ENCODE measurements around the gene HGF.

Gene HGF

GRCh38 chr7:81690251-81690650 lies 79.6 kb downstream of the HGF start:
- no peak for DNase-seq
- Mint-ChIP-seq H3K9me3 (peaks cover 5% of the 10 kb centered on the region), H3K4me3 (no peak overlapping the region), H3K36me3 (ENCODE audit: low read depth) (no peaks in the 10 kb centered on the region), H3K4me1 (no peaks in the 10 kb centered on the region), H3K27ac (no peak overlapping the region), H3K27me3 (no peaks in the 10 kb centered on the region)
- no peak for ATAC-seq

GRCh38 chr7:81688622-81689411 lies 81.0 kb downstream of the HGF start:
- Mint-ChIP-seq H3K4me3 (no peak overlapping the region), H3K36me3 (ENCODE audit: low read depth) (no peaks in the 10 kb centered on the region), H3K27me3 (no peaks in the 10 kb centered on the region), H3K4me1 (no peaks in the 10 kb centered on the region), H3K9me3 (peaks cover 7% of the 10 kb centered on the region), H3K27ac (no peak overlapping the region)
- DNase-seq (no peak), ATAC-seq (no peak)

- DNase-seq: no peak
- Mint-ChIP-seq H3K9me3 (peaks cover 3% of the 10 kb centered on the region), H3K36me3 (ENCODE audit: low read depth) (no peaks in the 10 kb centered on the region), H3K4me3 (no peak overlapping the region), H3K27me3 (no peaks in the 10 kb centered on the region), H3K27ac (no peak overlapping the region), H3K4me1 (no peaks in the 10 kb centered on the region)
- ATAC-seq: no peak
Measured at GRCh38 chr7:81687062-81687461, 82.8 kb downstream of the HGF start.

- Mint-ChIP-seq H3K27me3 (no peaks in the 10 kb centered on the region), H3K4me3 (no peak overlapping the region), H3K9me3 (peaks cover 3% of the 10 kb centered on the region), H3K27ac (no peak overlapping the region), H3K36me3 (ENCODE audit: low read depth) (no peaks in the 10 kb centered on the region), H3K4me1 (no peaks in the 10 kb centered on the region)
- DNase-seq (no peak), ATAC-seq (no peak)
Measured at GRCh38 chr7:81685270-81685868, 84.5 kb downstream of the HGF start.

GRCh38 chr7:81684514-81685269 lies 85.2 kb downstream of the HGF start:
- no peaks in the 10 kb centered on the region for H3K4me1 Mint-ChIP-seq
- no peak for DNase-seq
- no peak overlapping the region for H3K4me3 Mint-ChIP-seq
- no peaks in the 10 kb centered on the region for H3K36me3 Mint-ChIP-seq (ENCODE audit: low read depth)
- no peak overlapping the region for H3K27ac Mint-ChIP-seq
- no peaks in the 10 kb centered on the region for H3K27me3 Mint-ChIP-seq
- no peak for ATAC-seq
- peaks cover 3% of the 10 kb centered on the region for H3K9me3 Mint-ChIP-seq

GRCh38 chr7:81684033-81684432 lies 85.8 kb downstream of the HGF start:
- Mint-ChIP-seq H3K27me3 (no peaks in the 10 kb centered on the region), H3K4me1 (no peaks in the 10 kb centered on the region), H3K27ac (no peak overlapping the region), H3K9me3 (peaks cover 3% of the 10 kb centered on the region), H3K36me3 (ENCODE audit: low read depth) (no peaks in the 10 kb centered on the region), H3K4me3 (no peak overlapping the region)
- ATAC-seq (no peak), DNase-seq (no peak)

- Mint-ChIP-seq H3K4me1 (no peaks in the 10 kb centered on the region), H3K27ac (no peak overlapping the region), H3K9me3 (peaks cover 3% of the 10 kb centered on the region), H3K4me3 (no peak overlapping the region), H3K36me3 (ENCODE audit: low read depth) (no peaks in the 10 kb centered on the region), H3K27me3 (no peaks in the 10 kb centered on the region)
- DNase-seq (no peak), ATAC-seq (no peak)
Measured at GRCh38 chr7:81682873-81683272, 87.0 kb downstream of the HGF start.

- H3K27ac Mint-ChIP-seq: no peak overlapping the region
- DNase-seq (no peak), ATAC-seq (no peak)
- H3K4me3 Mint-ChIP-seq: no peak overlapping the region
- no peaks in the 10 kb centered on the region for H3K27me3 Mint-ChIP-seq
- peaks cover 5% of the 10 kb centered on the region for H3K9me3 Mint-ChIP-seq
- no peaks in the 10 kb centered on the region for H3K4me1 Mint-ChIP-seq
- no peaks in the 10 kb centered on the region for H3K36me3 Mint-ChIP-seq (ENCODE audit: low read depth)
Measured at GRCh38 chr7:81680120-81680519, 89.7 kb downstream of the HGF start.

GRCh38 chr7:81676813-81677212 lies 93.0 kb downstream of the HGF start:
- Mint-ChIP-seq H3K4me1 (no peaks in the 10 kb centered on the region), H3K27me3 (no peaks in the 10 kb centered on the region), H3K27ac (no peak overlapping the region), H3K9me3 (peaks cover 4% of the 10 kb centered on the region), H3K36me3 (ENCODE audit: low read depth) (no peaks in the 10 kb centered on the region), H3K4me3 (no peak overlapping the region)
- ATAC-seq: no peak
- no peak for DNase-seq

- Mint-ChIP-seq H3K27ac (no peak overlapping the region), H3K27me3 (no peaks in the 10 kb centered on the region), H3K4me3 (no peak overlapping the region), H3K36me3 (ENCODE audit: low read depth) (no peaks in the 10 kb centered on the region), H3K4me1 (no peaks in the 10 kb centered on the region), H3K9me3 (peaks cover 4% of the 10 kb centered on the region)
- no peak for DNase-seq
- ATAC-seq: no peak
Measured at GRCh38 chr7:81676105-81676811, 93.6 kb downstream of the HGF start.

- Mint-ChIP-seq H3K27ac (no peak overlapping the region), H3K36me3 (ENCODE audit: low read depth) (no peaks in the 10 kb centered on the region), H3K4me3 (no peak overlapping the region), H3K9me3 (peaks cover 4% of the 10 kb centered on the region), H3K27me3 (no peaks in the 10 kb centered on the region), H3K4me1 (no peaks in the 10 kb centered on the region)
- no peak for DNase-seq
- ATAC-seq: no peak
Measured at GRCh38 chr7:81674431-81674830, 95.4 kb downstream of the HGF start.

- Mint-ChIP-seq H3K9me3 (peaks cover 4% of the 10 kb centered on the region), H3K4me3 (no peak overlapping the region), H3K36me3 (ENCODE audit: low read depth) (no peaks in the 10 kb centered on the region), H3K27me3 (no peaks in the 10 kb centered on the region), H3K27ac (no peak overlapping the region), H3K4me1 (no peaks in the 10 kb centered on the region)
- DNase-seq (no peak), ATAC-seq (no peak)
Measured at GRCh38 chr7:81672872-81673271, 97.0 kb downstream of the HGF start.

GRCh38 chr7:81669476-81670105 lies 100.3 kb downstream of the HGF start:
- H3K4me3 Mint-ChIP-seq: no peak overlapping the region
- DNase-seq: no peak
- H3K27ac Mint-ChIP-seq: no peak overlapping the region
- no peaks in the 10 kb centered on the region for H3K9me3 Mint-ChIP-seq
- no peaks in the 10 kb centered on the region for H3K27me3 Mint-ChIP-seq
- H3K36me3 Mint-ChIP-seq (ENCODE audit: low read depth): no peaks in the 10 kb centered on the region
- ATAC-seq: no peak
- H3K4me1 Mint-ChIP-seq: no peaks in the 10 kb centered on the region

- Mint-ChIP-seq H3K4me3 (no peak overlapping the region), H3K9me3 (peaks cover 5% of the 10 kb centered on the region), H3K4me1 (no peaks in the 10 kb centered on the region), H3K27me3 (no peaks in the 10 kb centered on the region), H3K36me3 (ENCODE audit: low read depth) (no peaks in the 10 kb centered on the region), H3K27ac (no peak overlapping the region)
- ATAC-seq: no peak
- DNase-seq: no peak
Measured at GRCh38 chr7:81666209-81666608, 103.6 kb downstream of the HGF start.
